Measurements from ENCODE around the gene HOMER1. TPM values are rescaled to one million over a fixed set of nuclear protein-coding genes. Genes with fewer than 3 reads are reported as not detected.

The HOMER1 gene
- total and polyA plus RNA-seq, 2 experiments from 2014 or later: 26.3 to 28.0 TPM

DNA sequence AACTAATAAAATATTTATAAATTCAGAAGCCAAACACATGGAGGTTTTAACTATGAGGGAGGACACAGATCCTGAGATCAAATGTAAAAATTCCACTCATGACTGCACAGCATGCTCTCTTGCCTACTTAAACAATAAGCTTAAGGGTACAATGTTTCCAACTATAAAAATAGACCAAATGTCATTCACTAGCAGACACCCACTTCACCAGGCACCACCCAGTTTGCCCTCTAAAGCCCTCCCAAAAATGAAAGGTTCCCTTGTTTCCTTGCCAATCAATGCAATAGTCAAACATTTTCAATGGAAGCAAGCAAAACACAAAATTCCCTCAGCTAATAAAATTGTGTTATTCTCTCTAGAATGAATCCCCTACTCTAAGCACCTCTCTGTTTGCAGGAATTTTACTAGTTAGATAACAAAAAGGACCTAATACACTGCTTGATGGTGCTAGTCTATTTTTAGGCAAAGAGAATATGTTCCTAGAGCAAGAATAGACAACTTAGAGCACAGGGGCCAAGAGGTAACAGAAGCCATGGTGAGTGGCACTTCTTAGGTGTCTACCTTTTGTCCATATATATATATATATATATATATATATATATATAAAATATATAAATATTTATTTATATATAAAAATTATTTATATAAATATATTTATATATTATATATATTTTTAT, 135.3 kb downstream of the HOMER1 start:
- Histone ChIP-seq H3K4me1 (ENCODE audit: low read depth) (peaks cover 29% of the 10 kb centered on the region), H3K36me3 (no peaks in the 10 kb centered on the region), H3K9me3 (ENCODE audit: low read depth) (no peaks in the 10 kb centered on the region), H3K27ac (peak overlapping the region; percentile 87), H3K27me3 (no peaks in the 10 kb centered on the region), H3K4me3 (no peak overlapping the region)
- DNase-seq (ENCODE audit: low read depth in 1 of 2, low spot score in 1 of 2): peak in 1 of 2 donors; percentile 47
- TF ChIP-seq, protein P1, sequence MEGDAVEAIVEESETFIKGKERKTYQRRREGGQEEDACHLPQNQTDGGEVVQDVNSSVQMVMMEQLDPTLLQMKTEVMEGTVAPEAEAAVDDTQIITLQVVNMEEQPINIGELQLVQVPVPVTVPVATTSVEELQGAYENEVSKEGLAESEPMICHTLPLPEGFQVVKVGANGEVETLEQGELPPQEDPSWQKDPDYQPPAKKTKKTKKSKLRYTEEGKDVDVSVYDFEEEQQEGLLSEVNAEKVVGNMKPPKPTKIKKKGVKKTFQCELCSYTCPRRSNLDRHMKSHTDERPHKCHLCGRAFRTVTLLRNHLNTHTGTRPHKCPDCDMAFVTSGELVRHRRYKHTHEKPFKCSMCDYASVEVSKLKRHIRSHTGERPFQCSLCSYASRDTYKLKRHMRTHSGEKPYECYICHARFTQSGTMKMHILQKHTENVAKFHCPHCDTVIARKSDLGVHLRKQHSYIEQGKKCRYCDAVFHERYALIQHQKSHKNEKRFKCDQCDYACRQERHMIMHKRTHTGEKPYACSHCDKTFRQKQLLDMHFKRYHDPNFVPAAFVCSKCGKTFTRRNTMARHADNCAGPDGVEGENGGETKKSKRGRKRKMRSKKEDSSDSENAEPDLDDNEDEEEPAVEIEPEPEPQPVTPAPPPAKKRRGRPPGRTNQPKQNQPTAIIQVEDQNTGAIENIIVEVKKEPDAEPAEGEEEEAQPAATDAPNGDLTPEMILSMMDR (IDR thresholded peaks at IDR 0.05; ENCODE audit: low read depth, low read length): no peak

DNA sequence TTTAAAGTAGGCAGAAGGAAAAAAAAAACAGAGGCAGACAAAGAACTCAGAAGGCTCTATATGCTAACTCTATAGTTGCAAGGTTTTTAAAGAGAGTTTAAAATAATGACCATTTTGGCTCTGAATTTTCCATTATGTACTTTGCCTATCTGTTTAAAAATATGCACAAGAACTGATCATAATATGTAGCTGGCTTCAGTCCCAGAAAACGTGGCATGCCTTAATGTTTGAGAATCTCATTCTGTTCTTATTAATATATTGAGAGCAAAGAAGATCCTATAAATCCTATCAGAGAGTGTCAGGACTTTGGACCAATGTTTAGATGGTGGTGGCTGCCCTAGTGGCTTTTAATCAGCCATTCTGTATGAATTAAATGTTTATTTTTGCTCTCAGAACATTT, 156.5 kb downstream of the HOMER1 start:
- peak in 1 of 2 donors; percentile 39 for DNase-seq (ENCODE audit: low read depth in 1 of 2, low spot score in 1 of 2)
- Histone ChIP-seq H3K27ac (no peak overlapping the region), H3K27me3 (no peaks in the 10 kb centered on the region), H3K9me3 (ENCODE audit: low read depth) (no peaks in the 10 kb centered on the region), H3K4me3 (no peak overlapping the region), H3K36me3 (no peaks in the 10 kb centered on the region), H3K4me1 (ENCODE audit: low read depth) (no peaks in the 10 kb centered on the region)
- TF ChIP-seq, protein P1 (IDR thresholded peaks at IDR 0.05; ENCODE audit: low read depth, low read length): no peak

DNA sequence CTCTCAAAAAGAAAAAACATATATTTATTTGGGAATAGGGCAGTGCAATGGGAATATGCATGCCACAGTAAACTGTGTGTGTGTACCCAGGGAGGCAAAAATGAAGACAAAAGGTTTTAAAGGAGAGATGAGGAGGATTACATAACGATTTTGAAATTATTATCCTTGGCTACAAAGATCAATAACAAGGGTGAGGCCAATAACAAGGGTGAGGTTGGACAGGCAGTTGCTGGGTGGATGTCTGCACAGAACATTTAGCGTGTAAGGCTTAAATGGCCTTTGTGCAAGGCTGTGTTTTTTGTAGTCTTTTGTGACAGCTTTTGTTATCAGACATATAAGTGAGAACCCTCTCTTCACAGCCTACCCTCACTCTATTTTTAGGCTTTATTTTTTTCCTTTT, 164.1 kb downstream of the HOMER1 start:
- TF ChIP-seq, protein P1 (IDR thresholded peaks at IDR 0.05; ENCODE audit: low read depth, low read length): no peak
- H3K4me1 ChIP-seq (ENCODE audit: low read depth): peaks cover 10% of the 10 kb centered on the region
- no peaks in the 10 kb centered on the region for H3K36me3 ChIP-seq
- no peak for DNase-seq (ENCODE audit: low read depth in 1 of 2, low spot score in 1 of 2)
- no peaks in the 10 kb centered on the region for H3K9me3 ChIP-seq (ENCODE audit: low read depth)
- no peak overlapping the region for H3K27ac ChIP-seq
- no peak overlapping the region for H3K4me3 ChIP-seq
- H3K27me3 ChIP-seq: no peaks in the 10 kb centered on the region

DNA sequence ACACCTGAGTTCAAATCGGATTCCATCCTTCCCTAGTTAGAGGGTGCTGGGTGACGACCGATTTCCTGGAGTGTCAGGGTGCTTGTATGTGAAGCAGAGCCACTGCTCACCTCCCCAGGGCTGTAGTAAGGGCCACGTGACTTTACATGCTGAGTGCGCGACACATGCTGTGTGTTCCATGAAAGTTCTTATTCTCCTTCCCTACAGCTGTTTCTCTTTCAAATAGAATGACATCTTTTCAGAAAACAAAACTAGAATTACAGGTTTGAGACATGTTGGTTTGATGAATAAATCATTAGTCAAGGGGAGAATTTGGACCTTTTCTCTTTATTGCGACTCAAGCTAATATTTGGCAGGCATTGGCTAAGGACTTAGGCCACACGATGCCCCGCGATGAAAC, 164.9 kb downstream of the HOMER1 start:
- H3K36me3 ChIP-seq: no peaks in the 10 kb centered on the region
- TF ChIP-seq, protein P1 (IDR thresholded peaks at IDR 0.05; ENCODE audit: low read depth, low read length): no peak
- no peak overlapping the region for H3K27ac ChIP-seq
- DNase-seq (ENCODE audit: low read depth in 1 of 2, low spot score in 1 of 2): no peak
- H3K4me1 ChIP-seq (ENCODE audit: low read depth): peaks cover 10% of the 10 kb centered on the region
- H3K27me3 ChIP-seq: no peaks in the 10 kb centered on the region
- no peaks in the 10 kb centered on the region for H3K9me3 ChIP-seq (ENCODE audit: low read depth)
- H3K4me3 ChIP-seq: no peak overlapping the region

DNA sequence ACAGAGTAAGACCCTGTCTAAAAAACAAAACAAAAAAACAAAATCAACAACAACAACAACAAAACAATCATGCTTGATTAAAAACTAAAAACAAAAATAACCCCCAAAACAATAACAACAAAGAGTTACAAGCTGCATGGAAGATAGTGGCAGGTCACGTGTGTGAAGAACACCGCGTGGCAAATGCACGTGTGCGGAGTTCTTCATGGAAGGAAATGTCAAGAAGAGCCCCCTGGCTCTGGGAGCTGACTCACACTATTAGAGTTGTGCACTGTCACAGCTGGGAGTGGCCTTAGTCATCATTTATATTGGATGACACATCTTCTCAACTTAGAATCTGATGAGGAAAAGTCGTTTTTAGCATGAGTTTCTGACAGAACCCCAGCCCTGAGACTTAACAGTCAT, 167.5 kb downstream of the HOMER1 start:
- H3K4me3 ChIP-seq: no peak overlapping the region
- H3K27ac ChIP-seq: no peak overlapping the region
- H3K36me3 ChIP-seq: no peaks in the 10 kb centered on the region
- peaks cover 10% of the 10 kb centered on the region for H3K4me1 ChIP-seq (ENCODE audit: low read depth)
- no peaks in the 10 kb centered on the region for H3K9me3 ChIP-seq (ENCODE audit: low read depth)
- DNase-seq (ENCODE audit: low read depth in 1 of 2, low spot score in 1 of 2): no peak
- no peaks in the 10 kb centered on the region for H3K27me3 ChIP-seq
- TF ChIP-seq, protein P1 (IDR thresholded peaks at IDR 0.05; ENCODE audit: low read depth, low read length): no peak
